GM19455 (cell line): ENCODE measurements around the gene BTRC.

ENCODE experiments used
- ATAC-seq: cut with Tn5 transposase; IDR thresholded peaks from one replicate; pipeline ENCODE4 v1.9.1; 2021; ENCODE audit not compliant: unreplicated experiment

Gene BTRC

GRCh38 chr10:101441541-101442455, 87.8 kb downstream of the BTRC start:
- ATAC-seq: no peak

- ATAC-seq: no peak
Observed at GRCh38 chr10:101442456-101442800, 88.5 kb downstream of the BTRC start.

- no peak for ATAC-seq
Observed at GRCh38 chr10:101444058-101444898, 90.3 kb downstream of the BTRC start.

GRCh38 chr10:101446071-101446470, 92.1 kb downstream of the BTRC start:
- no peak for ATAC-seq

- no peak for ATAC-seq
Observed at GRCh38 chr10:101446947-101447346, 93.0 kb downstream of the BTRC start.

- no peak for ATAC-seq
Observed at GRCh38 chr10:101447477-101447876, 93.5 kb downstream of the BTRC start.

GRCh38 chr10:101450277-101451080, 96.5 kb downstream of the BTRC start:
- ATAC-seq: no peak

GRCh38 chr10:101451261-101451660, 97.3 kb downstream of the BTRC start:
- no peak for ATAC-seq

GRCh38 chr10:101451667-101452069, 97.7 kb downstream of the BTRC start:
- ATAC-seq: no peak

- ATAC-seq: no peak
Observed at GRCh38 chr10:101452176-101452575, 98.2 kb downstream of the BTRC start.

GRCh38 chr10:101452593-101452992, 98.6 kb downstream of the BTRC start:
- ATAC-seq: no peak

- ATAC-seq: no peak
Observed at GRCh38 chr10:101453318-101453717, 99.4 kb downstream of the BTRC start.

GRCh38 chr10:101453791-101454718, 100.1 kb downstream of the BTRC start:
- no peak for ATAC-seq

- ATAC-seq: no peak
Observed at GRCh38 chr10:101458869-101459268, 104.9 kb downstream of the BTRC start.

GRCh38 chr10:101464082-101464481, 110.1 kb downstream of the BTRC start:
- ATAC-seq: no peak

- ATAC-seq: no peak
Observed at GRCh38 chr10:101464599-101464998, 110.6 kb downstream of the BTRC start.

- ATAC-seq: no peak
Observed at GRCh38 chr10:101466016-101466912, 112.3 kb downstream of the BTRC start.

GRCh38 chr10:101467286-101467770, 113.4 kb downstream of the BTRC start:
- no peak for ATAC-seq

GRCh38 chr10:101468159-101468558, 114.2 kb downstream of the BTRC start:
- no peak for ATAC-seq
